Esophagus squamous epithelium (tissue), 5 donors: ENCODE measurements around the gene DLG2. TPM values are rescaled to one million over a fixed set of nuclear protein-coding genes. Genes with fewer than 3 reads are reported as not detected.

Experiments used
- DNase-seq: peaks from one replicate; lab custom pipeline; 2025; lab: John Stamatoyannopoulos, UW
- H3K27ac ChIP-seq, 4 donors: fragments of 200-600 bp; sonication (generic); one replicate each; pipeline ENCODE4 v1.5.1; 2016 to 2019; ENCODE audit warnings: mild to moderate bottlenecking in 1 of 4
- H3K27me3 ChIP-seq, 4 donors: fragments of 200-600 bp; sonication (generic); 1 replicate in 3 of 4; 2 replicates in 1 of 4; pipeline versions ENCODE4 v1.5.1 to v1.6.0; 2017 to 2021; ENCODE audit warnings: antibody characterized with exemption in 1 of 4
- H3K36me3 ChIP-seq, 3 donors: fragments of 200-600 bp; sonication (generic); one replicate each; pipeline ENCODE4 v1.5.1; 2016 to 2019
- H3K4me1 ChIP-seq, 3 donors: fragments of 200-600 bp; sonication (generic); one replicate each; pipeline ENCODE4 v1.5.1; 2017 to 2019
- H3K4me3 ChIP-seq, 4 donors: fragments of 200-600 bp; sonication (generic); 1 replicate in 3 of 4; 2 replicates in 1 of 4; pipeline ENCODE4 v1.5.1; 2016 to 2019; ENCODE audit warnings: mild to moderate bottlenecking in 2 of 4, moderate library complexity in 1 of 4
- H3K9me3 ChIP-seq, 3 donors: fragments of 200-600 bp; sonication (generic); one replicate each; pipeline ENCODE4 v1.5.1; 2016 to 2019
- POLR2A ChIP-seq, 4 donors: fragments of 450-650 bp; IDR thresholded peaks; one replicate each; pipeline ENCODE4 v1.6.1; 2017; ENCODE audit warnings: antibody characterized with exemption in 4 of 4, mild to moderate bottlenecking in 4 of 4, moderate library complexity in 3 of 4
- WGBS, 2 donors: methylation state at CpG; one replicate each; pipeline ENCODE4 v1.1.5; 2018; 5-methylcytosine and 5-hydroxymethylcytosine counted together
- intact Hi-C: fragments of 100-400 bp; cut with DNase I; formaldehyde crosslinking; loops from one replicate; pipeline ENCODE4 v1.15.0; 2022
- total RNA-seq, 4 donors: library from RNA; depleted of rRNA; stranded (reverse); fragments of >200 nt; gene quantifications; one replicate each; pipeline ENCODE4 v1.1.0, GENCODE V29; 2016
- TF ChIP-seq, protein P1 (sequence below), 6 experiments: fragments of 450-650 bp in 4 of 6; fragments of 200-600 bp in 2 of 6; sonication (generic) in 2 of 6; IDR thresholded peaks; one replicate each; pipeline ENCODE4 v1.5.1; 2016 to 2019; ENCODE audit warnings: antibody characterized with exemption in 6 of 6, mild to moderate bottlenecking in 4 of 6, moderate library complexity in 4 of 6
- donor health status: DM: yes; HTN: yes; CAD: no.

Gene DLG2
- total RNA-seq, 4 donors from 2014 or later: 2.9 to 27.7 (median 12.6) TPM

DNA sequence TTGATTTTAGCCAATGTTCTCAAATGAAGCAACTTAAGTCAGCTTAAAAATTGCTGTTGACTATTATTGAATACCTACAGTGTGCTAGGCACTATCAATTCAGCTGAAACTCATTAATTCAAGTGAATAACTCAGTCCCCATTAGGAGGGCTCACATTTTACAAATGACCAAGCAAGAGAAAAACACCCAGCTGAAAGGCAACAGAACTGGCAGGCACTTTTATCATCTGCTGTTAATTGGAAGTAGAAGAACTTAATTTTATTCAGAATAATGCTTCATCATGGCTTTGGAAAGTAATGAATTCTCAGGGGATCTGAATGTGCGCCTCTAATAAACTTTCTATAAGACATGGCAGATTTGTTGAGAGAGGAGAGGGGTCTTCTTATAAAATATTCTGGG, 1066.9 kb downstream of the DLG2 start:
- intact Hi-C loops: no loop called here
- DNase-seq: no peak
- no peaks in the 10 kb centered on the region for H3K27me3 ChIP-seq
- TF ChIP-seq, protein P1, sequence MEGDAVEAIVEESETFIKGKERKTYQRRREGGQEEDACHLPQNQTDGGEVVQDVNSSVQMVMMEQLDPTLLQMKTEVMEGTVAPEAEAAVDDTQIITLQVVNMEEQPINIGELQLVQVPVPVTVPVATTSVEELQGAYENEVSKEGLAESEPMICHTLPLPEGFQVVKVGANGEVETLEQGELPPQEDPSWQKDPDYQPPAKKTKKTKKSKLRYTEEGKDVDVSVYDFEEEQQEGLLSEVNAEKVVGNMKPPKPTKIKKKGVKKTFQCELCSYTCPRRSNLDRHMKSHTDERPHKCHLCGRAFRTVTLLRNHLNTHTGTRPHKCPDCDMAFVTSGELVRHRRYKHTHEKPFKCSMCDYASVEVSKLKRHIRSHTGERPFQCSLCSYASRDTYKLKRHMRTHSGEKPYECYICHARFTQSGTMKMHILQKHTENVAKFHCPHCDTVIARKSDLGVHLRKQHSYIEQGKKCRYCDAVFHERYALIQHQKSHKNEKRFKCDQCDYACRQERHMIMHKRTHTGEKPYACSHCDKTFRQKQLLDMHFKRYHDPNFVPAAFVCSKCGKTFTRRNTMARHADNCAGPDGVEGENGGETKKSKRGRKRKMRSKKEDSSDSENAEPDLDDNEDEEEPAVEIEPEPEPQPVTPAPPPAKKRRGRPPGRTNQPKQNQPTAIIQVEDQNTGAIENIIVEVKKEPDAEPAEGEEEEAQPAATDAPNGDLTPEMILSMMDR (IDR thresholded peaks at IDR 0.05): no peak
- TF ChIP-seq POLR2A (IDR thresholded peaks at IDR 0.05): no peak
- H3K9me3 ChIP-seq: no peaks in the 10 kb centered on the region
- H3K4me3 ChIP-seq: no peak overlapping the region
- 84 to 92% methylated on average over 1 of the region's 1 CpG for WGBS, 2 donors
- H3K4me1 ChIP-seq: no peaks in the 10 kb centered on the region
- no peak overlapping the region for H3K27ac ChIP-seq
- no peaks in the 10 kb centered on the region for H3K36me3 ChIP-seq

DNA sequence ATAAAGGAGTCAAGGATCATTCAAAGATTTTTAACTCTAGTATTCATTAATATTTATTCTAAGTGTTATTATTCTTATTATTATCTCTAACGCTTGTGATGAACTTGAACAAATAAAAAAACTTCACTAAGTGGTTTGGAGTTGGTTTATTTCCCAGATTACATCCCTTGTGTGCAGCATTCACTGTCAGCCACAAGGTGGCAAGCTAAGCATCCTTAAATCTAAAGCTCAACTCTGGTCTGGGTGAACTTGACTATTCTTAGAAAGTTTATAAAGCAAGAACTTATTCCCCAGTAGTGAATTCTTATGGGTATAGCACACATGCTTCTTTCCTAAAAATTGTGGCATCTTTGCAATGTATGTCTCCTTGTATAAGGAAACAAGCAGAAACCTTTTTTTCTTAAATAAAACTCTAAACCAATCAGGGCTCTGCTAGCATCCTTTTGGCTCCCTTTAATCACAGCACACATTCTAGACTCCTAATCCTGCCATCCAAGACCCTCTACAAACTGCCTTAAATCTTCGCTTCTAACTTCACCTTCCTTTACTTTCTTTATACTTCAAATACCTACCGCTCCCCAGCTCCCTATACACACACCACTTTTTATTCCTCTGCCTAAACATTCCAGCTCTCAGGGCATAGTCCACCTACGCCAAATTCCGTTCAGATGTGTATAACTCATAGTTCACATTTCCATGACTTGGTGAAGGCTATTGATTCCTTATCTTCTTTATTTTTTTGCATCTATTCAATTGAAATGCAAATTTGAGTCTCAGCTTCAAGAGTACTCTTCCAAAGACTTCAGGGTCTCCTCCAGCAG, 1068.8 kb downstream of the DLG2 start:
- Histone ChIP-seq H3K4me1 (no peaks in the 10 kb centered on the region), H3K9me3 (no peaks in the 10 kb centered on the region), H3K36me3 (no peaks in the 10 kb centered on the region), H3K27me3 (no peaks in the 10 kb centered on the region), H3K27ac (no peak overlapping the region), H3K4me3 (no peak overlapping the region)
- 37 to 42% methylated on average over 5 of the region's 5 CpGs for WGBS, 2 donors
- DNase-seq: no peak
- intact Hi-C loops: no loop called here
- TF ChIP-seq, protein P1 (IDR thresholded peaks at IDR 0.05): peak in 5 of 6 experiments; percentile 52 to 67 (median 59)
- TF ChIP-seq POLR2A (IDR thresholded peaks at IDR 0.05): no peak

DNA sequence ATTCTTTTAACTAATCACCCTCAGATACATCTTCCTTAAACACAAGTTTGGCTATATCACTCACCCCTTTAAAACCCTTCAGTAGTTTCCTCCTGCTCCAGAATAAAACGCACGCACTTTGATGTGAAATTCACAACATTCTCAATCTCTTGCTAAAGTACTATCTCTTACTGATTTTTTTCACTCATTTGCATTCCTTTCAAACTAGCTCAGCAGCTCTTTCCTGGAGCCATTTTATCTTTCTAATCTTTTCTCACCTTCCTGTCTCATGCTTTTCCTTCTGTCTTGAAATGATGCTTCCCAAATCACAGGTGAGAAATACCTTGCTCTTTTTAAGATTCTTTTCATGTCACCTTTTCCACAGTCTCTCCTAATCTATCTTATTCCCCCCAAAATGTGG, 1074.4 kb downstream of the DLG2 start:
- no peaks in the 10 kb centered on the region for H3K36me3 ChIP-seq
- TF ChIP-seq, protein P1 (IDR thresholded peaks at IDR 0.05): no peak
- TF ChIP-seq POLR2A (IDR thresholded peaks at IDR 0.05): no peak
- H3K27ac ChIP-seq: no peak overlapping the region
- H3K27me3 ChIP-seq: no peaks in the 10 kb centered on the region
- H3K9me3 ChIP-seq: no peaks in the 10 kb centered on the region
- 43 to 73% methylated on average over 2 of the region's 2 CpGs for WGBS, 2 donors
- no peak for DNase-seq
- H3K4me3 ChIP-seq: no peak overlapping the region
- H3K4me1 ChIP-seq: no peaks in the 10 kb centered on the region
- intact Hi-C loops: no loop called here

DNA sequence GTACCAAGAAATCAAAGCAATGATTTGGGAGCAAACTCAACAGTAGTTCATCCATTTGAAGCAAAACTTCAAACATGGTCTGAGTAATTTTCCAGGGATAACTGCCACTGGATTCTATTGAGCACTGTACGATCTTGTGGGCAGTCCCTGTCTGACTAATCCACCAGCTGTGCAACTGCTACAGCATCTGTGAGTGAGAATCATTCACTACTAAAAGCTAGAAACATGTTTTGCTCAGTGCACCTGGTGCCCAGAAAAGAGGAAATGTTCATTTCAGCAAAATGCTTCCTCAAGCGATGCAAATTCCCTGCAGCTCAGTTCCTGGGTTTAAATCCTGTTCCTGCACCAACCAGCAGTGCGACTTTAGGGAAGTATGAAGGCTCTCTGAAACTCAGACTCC, 1077.9 kb downstream of the DLG2 start:
- Histone ChIP-seq H3K27ac (no peak overlapping the region), H3K9me3 (no peaks in the 10 kb centered on the region), H3K36me3 (no peaks in the 10 kb centered on the region), H3K27me3 (no peaks in the 10 kb centered on the region), H3K4me1 (no peaks in the 10 kb centered on the region), H3K4me3 (no peak overlapping the region)
- intact Hi-C loops: no loop called here
- no peak for DNase-seq
- 34 to 36% methylated on average over 2 to 3 of the region's 3 CpGs for WGBS, 2 donors
- no peak for TF ChIP-seq POLR2A (IDR thresholded peaks at IDR 0.05)
- TF ChIP-seq, protein P1 (IDR thresholded peaks at IDR 0.05): no peak

GRCh38 chr11:84544566-84544965, 1082.6 kb downstream of the DLG2 start:
- Histone ChIP-seq H3K9me3 (no peaks in the 10 kb centered on the region), H3K27ac (no peak overlapping the region), H3K36me3 (no peaks in the 10 kb centered on the region), H3K27me3 (no peaks in the 10 kb centered on the region), H3K4me1 (no peaks in the 10 kb centered on the region), H3K4me3 (no peak overlapping the region)
- WGBS, 2 donors: 59 to 75% methylated on average over 2 of the region's 2 CpGs
- no peak for TF ChIP-seq POLR2A (IDR thresholded peaks at IDR 0.05)
- TF ChIP-seq, protein P1 (IDR thresholded peaks at IDR 0.05): no peak
- intact Hi-C loops: no loop called here
- DNase-seq: no peak
